ENCODE results near the gene SGPP2. TPM values are rescaled to one million over a fixed set of nuclear protein-coding genes. Genes with fewer than 3 reads are reported as not detected.
A peak's percentile ranks its signal among the peaks of the same experiment; 100 is the strongest.

SGPP2 gene
- total RNA-seq, 1 donor from 2014 or later, result 0.25 TPM

GRCh38 chr2:222518570-222519381 lies 94.4 kb downstream of the SGPP2 start:
- Mint-ChIP-seq H3K9me3 (peaks cover 9% of the 10 kb centered on the region), H3K4me3 (no peak overlapping the region), H3K4me1 (peaks cover 13% of the 10 kb centered on the region), H3K27ac (peak overlapping the region; percentile 15), H3K36me3 (no peaks in the 10 kb centered on the region), H3K27me3 (ENCODE audit: low read depth) (peaks cover 2% of the 10 kb centered on the region)
- no peak for DNase-seq (ENCODE audit: low spot score in 2 of 2, unreplicated experiment in 2 of 2)
- TF ChIP-seq, protein P1, sequence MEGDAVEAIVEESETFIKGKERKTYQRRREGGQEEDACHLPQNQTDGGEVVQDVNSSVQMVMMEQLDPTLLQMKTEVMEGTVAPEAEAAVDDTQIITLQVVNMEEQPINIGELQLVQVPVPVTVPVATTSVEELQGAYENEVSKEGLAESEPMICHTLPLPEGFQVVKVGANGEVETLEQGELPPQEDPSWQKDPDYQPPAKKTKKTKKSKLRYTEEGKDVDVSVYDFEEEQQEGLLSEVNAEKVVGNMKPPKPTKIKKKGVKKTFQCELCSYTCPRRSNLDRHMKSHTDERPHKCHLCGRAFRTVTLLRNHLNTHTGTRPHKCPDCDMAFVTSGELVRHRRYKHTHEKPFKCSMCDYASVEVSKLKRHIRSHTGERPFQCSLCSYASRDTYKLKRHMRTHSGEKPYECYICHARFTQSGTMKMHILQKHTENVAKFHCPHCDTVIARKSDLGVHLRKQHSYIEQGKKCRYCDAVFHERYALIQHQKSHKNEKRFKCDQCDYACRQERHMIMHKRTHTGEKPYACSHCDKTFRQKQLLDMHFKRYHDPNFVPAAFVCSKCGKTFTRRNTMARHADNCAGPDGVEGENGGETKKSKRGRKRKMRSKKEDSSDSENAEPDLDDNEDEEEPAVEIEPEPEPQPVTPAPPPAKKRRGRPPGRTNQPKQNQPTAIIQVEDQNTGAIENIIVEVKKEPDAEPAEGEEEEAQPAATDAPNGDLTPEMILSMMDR (IDR thresholded peaks at IDR 0.05; ENCODE audit: unreplicated experiment), result no peak

GRCh38 chr2:222521099-222521498 lies 96.8 kb downstream of the SGPP2 start:
- Mint-ChIP-seq H3K27me3 (ENCODE audit: low read depth) (peaks cover 2% of the 10 kb centered on the region), H3K27ac (no peak overlapping the region), H3K36me3 (no peaks in the 10 kb centered on the region), H3K4me3 (no peak overlapping the region), H3K4me1 (peaks cover 13% of the 10 kb centered on the region), H3K9me3 (peaks cover 7% of the 10 kb centered on the region)
- TF ChIP-seq, protein P1 (IDR thresholded peaks at IDR 0.05; ENCODE audit: unreplicated experiment), result no peak
- no peak for DNase-seq (ENCODE audit: low spot score in 2 of 2, unreplicated experiment in 2 of 2)

- H3K4me3 Mint-ChIP-seq, result no peak overlapping the region
These were observed 97.7 kb downstream of the SGPP2 start for GRCh38 chr2:222522082-222522481.

GRCh38 chr2:222523783-222524544 lies 99.6 kb downstream of the SGPP2 start:
- TF ChIP-seq, protein P1 (IDR thresholded peaks at IDR 0.05; ENCODE audit: unreplicated experiment), result no peak
- Mint-ChIP-seq H3K4me3 (no peak overlapping the region), H3K9me3 (peaks cover 11% of the 10 kb centered on the region), H3K27ac (no peak overlapping the region), H3K36me3 (no peaks in the 10 kb centered on the region), H3K4me1 (peaks cover 2% of the 10 kb centered on the region), H3K27me3 (ENCODE audit: low read depth) (no peaks in the 10 kb centered on the region)
- no peak for DNase-seq (ENCODE audit: low spot score in 2 of 2, unreplicated experiment in 2 of 2)

More at GRCh38 chr2:222522082-222522481, 97.7 kb downstream of the SGPP2 start:
- no peak for DNase-seq (ENCODE audit: low spot score in 2 of 2, unreplicated experiment in 2 of 2)
- peaks cover 13% of the 10 kb centered on the region for H3K4me1 Mint-ChIP-seq
- no peak overlapping the region for H3K27ac Mint-ChIP-seq
- TF ChIP-seq, protein P1 (IDR thresholded peaks at IDR 0.05; ENCODE audit: unreplicated experiment), result no peak
- H3K27me3 Mint-ChIP-seq (ENCODE audit: low read depth), result peaks cover under 1% of the 10 kb centered on the region
- peaks cover 8% of the 10 kb centered on the region for H3K9me3 Mint-ChIP-seq
- H3K36me3 Mint-ChIP-seq, result no peaks in the 10 kb centered on the region

DNA sequence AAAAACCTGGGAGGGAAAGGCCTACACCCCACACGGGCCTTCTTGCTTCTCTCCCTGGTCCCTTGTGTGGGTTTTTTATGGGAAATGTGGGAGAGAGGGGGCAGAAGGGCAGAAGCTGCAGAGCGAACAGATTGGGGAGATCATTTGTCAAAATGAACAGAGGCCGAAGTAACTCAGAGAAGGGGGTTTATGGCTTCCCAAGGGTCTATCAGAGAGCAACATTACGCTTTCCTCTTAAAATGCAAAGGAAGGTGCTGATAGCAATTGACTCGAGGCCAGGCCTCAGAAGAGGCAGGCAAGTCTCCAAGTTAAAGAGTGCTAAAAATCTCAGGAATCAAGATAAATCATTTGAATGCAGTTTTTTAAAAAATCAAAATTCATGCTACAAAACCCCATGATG lies 101.5 kb downstream of the SGPP2 start:
- H3K4me1 Mint-ChIP-seq, result no peaks in the 10 kb centered on the region
- TF ChIP-seq, protein P1 (IDR thresholded peaks at IDR 0.05; ENCODE audit: unreplicated experiment), result no peak
- no peak for DNase-seq (ENCODE audit: low spot score in 2 of 2, unreplicated experiment in 2 of 2)
- H3K4me3 Mint-ChIP-seq, result no peak overlapping the region
- no peaks in the 10 kb centered on the region for H3K36me3 Mint-ChIP-seq
- peaks cover 16% of the 10 kb centered on the region for H3K9me3 Mint-ChIP-seq
- H3K27me3 Mint-ChIP-seq (ENCODE audit: low read depth), result no peaks in the 10 kb centered on the region
- no peak overlapping the region for H3K27ac Mint-ChIP-seq

Measured in mesothelial cell of epicardium (in vitro differentiated cells).